K562 treated with DMSO at 1 percent for 24 hours (cell line): ENCODE data around the gene TNFAIP8L1. TPM values are rescaled to one million over a fixed set of nuclear protein-coding genes. Genes with fewer than 3 reads are reported as not detected.

Experiments used
- total RNA-seq: library from RNA; unstranded; fragments of 300-600 nt; gene quantifications from 2 replicates; pipeline ENCODE4 v1.2.3, GENCODE V29; 2022; ENCODE audit warnings: low read depth; ENCODE audit not compliant: insufficient read depth

Gene TNFAIP8L1
- total RNA-seq: 16.1 TPM in 2 replicates

DNA sequence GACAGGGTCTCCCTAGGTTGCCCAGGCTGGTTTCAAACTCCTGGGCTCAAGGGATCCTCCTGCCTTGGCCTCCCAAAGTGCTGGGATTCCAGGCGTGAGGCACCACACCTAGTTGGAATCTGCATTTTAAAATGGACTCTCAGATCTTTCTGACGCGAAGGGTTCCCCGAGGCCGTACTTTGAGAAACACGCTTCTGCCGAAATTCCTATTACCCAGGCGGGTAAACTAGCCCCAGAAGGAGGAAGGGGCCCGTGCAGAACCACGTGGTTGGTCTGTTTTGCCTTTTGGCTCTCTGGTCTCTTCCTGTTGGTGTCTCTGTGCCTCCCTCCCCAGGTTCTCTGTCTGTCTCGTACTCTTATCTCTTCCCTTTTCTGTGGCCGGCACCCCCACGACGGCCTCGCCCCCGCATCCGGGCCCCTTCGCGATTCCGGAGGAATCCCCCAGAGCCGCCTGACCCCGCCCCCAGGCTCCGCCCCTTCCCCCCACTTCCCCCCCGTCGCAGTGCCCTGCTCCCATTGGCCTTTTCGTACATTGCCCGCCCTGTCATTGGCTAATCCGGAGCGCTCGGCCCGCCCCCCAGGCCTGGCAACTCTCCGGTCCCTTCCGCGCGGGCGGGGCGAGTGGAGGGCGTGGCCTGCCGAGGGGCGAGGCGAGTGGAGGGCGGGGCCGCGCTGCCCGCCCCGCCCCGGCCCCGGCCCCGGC is at the start of gene TNFAIP8L1:
TSS of gene TNFAIP8L1 (plus strand) at position 689 of the 703 bp plus-strand sequence. CDS start 12,354 bp downstream, outside the sequence.

DNA sequence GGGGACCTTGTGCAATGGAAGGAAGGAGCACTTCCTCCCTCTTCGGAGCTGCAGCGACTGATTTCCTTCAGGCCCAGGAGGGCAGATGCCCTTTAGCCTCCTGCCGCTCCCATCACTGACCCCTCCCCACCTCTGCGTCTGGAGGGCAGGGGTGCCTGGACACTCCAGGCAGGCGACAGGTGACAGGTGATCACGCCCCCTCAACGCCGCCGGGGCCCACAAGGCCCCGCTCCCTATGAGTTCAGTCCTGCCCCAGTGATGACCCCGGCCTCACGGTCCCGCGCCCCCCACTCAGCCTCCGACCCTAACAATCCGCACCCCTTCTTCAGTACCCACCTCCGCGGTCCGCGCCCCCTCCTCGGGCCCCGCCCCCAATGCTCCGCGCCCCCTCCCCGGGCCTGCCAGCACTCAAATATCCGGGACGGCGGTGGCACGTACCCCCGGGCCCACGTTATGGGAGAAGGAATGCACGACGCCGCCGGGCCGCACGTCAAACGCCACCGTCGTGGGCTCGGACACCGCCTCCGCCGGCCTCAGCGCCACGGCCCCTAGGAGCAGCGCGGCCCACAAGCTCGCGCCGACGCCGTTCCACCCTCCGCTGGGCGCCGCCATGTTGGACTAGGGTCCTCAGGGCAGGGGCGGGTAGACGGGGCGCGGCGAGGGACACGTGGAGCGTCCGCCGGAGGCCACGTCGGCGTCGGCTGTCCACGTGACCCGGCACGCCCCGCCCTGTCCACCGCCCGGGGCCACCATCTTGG is 30.6 kb downstream of the TNFAIP8L1 start, which contains the start of gene MYDGF:
TSS of gene MYDGF (minus strand) at position 620 of the 758 bp plus-strand sequence. CDS start at position 612, 8 bp downstream.

Other genes starting within 250 kb of the TNFAIP8L1 start
- gene SH3GL1, start 239.0 kb upstream of the TNFAIP8L1 start, total RNA-seq: 116 and 119 TPM in 2 replicates
- 84.5 and 88.7 TPM in 2 replicates for gene CHAF1A, start 236.9 kb upstream of the TNFAIP8L1 start, total RNA-seq
- gene UBXN6, start 181.7 kb upstream of the TNFAIP8L1 start, total RNA-seq: 154 and 174 TPM in 2 replicates
- 68.5 and 73.0 TPM in 2 replicates for gene HDGFL2, start 167.2 kb upstream of the TNFAIP8L1 start, total RNA-seq
- 0.09 and 0.36 TPM in 2 replicates for gene PLIN4, start 121.0 kb upstream of the TNFAIP8L1 start, total RNA-seq
- 2.2 TPM in 1 of 2 replicates, not detected in the other for gene PLIN5, start 104.3 kb upstream of the TNFAIP8L1 start, total RNA-seq
- 29.8 and 29.9 TPM in 2 replicates for gene LRG1, start 99.5 kb upstream of the TNFAIP8L1 start, total RNA-seq
- gene SEMA6B, start 79.8 kb upstream of the TNFAIP8L1 start, total RNA-seq: 4.2 and 5.0 TPM in 2 replicates
- 277 and 292 TPM in 2 replicates for gene MYDGF, start 30.8 kb downstream of the TNFAIP8L1 start, total RNA-seq
- 50.3 and 55.5 TPM in 2 replicates for gene DPP9, start 84.3 kb downstream of the TNFAIP8L1 start, total RNA-seq
- 6.8 and 8.0 TPM in 2 replicates for gene FEM1A, start 152.2 kb downstream of the TNFAIP8L1 start, total RNA-seq
- 11.9 and 13.8 TPM in 2 replicates for gene TICAM1, start 192.2 kb downstream of the TNFAIP8L1 start, total RNA-seq
- 140 and 147 TPM in 2 replicates for gene PLIN3, start 228.2 kb downstream of the TNFAIP8L1 start, total RNA-seq